Measurements from ENCODE around the gene HOXD4.

Gene HOXD4

DNA sequence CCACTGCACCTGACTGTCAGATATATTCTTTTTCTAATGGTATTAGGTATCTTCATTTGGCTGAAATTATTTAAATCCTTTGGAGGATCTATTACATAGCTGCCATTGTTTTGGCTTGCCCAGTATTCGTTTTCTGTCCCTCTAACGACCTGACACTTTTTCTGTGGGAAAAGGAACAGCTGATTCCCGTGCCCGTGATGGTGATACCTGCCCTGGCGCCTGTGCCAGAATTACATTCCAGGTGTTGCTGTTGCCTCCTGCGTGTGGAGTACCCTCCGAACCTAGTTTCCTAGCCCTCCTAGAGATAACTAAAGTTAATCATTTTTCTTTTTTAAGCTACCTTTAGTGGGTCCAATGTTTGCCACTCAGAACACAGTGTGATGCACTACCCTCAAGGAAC, 51.1 kb downstream of the HOXD4 start:
- no peak overlapping the region for H3K4me3 ChIP-seq
- no peak overlapping the region for H3K27ac ChIP-seq

All from skin epidermis (tissue), 12 donors.